ENCODE results near the gene SNAI1.

Gene SNAI1

DNA sequence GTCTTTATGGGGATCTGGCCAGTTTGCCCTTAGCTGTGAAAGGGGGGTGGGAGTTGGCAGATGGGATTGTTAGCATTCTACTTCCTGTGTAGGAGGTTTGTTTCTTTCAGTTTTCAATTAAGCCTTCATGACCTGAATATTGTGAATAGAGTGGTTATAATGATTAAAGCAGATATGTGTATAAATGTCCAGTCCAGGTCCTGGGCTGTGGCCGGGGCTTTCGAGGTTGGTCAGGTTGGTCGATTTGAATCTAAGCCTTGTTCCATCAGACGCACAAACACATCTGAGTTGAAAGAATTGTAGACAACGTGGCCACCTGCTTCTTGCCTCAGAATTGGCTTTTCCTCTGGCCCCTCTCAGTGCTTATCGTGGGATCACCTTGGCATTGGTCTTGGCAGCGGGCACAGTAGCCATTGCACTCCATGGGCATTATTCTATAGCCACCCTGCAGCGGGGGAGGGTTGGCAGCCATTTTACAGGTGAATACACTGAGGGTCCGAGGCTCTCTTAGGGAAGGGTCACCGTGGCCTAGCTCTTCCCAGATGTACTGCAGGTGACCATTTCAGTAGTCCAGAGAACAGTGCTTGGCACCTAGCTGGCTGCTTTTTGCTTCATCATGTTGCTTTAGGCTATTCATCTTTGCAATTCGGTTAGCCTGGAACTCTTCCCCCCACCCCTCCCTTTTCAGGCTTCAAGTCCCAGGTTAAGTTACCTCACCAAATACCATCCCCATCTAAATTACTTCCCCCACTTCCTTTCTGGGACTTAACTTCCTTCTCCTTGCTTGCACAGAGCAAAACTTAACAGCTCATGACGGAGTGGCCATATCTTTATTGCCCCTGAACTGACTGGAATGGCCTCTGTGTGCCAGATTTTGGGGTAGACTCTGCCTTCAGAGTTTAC, 45.5 kb upstream of the SNAI1 start:
- peak overlapping the region; percentile 96 for H3K9ac ChIP-seq (ENCODE audit: low read depth, low read length)
- DNase-seq: peak; percentile 34
- peaks cover 42% of the 10 kb centered on the region for H4K20me1 ChIP-seq (ENCODE audit: insufficient read depth, low read length)
- H3K79me2 ChIP-seq (ENCODE audit: insufficient read depth, low read length): peaks cover 63% of the 10 kb centered on the region
- peak overlapping the region; percentile 92 for H3K4me2 ChIP-seq (ENCODE audit: insufficient read depth, low read length)
- TF ChIP-seq, protein P1, sequence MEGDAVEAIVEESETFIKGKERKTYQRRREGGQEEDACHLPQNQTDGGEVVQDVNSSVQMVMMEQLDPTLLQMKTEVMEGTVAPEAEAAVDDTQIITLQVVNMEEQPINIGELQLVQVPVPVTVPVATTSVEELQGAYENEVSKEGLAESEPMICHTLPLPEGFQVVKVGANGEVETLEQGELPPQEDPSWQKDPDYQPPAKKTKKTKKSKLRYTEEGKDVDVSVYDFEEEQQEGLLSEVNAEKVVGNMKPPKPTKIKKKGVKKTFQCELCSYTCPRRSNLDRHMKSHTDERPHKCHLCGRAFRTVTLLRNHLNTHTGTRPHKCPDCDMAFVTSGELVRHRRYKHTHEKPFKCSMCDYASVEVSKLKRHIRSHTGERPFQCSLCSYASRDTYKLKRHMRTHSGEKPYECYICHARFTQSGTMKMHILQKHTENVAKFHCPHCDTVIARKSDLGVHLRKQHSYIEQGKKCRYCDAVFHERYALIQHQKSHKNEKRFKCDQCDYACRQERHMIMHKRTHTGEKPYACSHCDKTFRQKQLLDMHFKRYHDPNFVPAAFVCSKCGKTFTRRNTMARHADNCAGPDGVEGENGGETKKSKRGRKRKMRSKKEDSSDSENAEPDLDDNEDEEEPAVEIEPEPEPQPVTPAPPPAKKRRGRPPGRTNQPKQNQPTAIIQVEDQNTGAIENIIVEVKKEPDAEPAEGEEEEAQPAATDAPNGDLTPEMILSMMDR (IDR thresholded peaks at IDR 0.05; ENCODE audit: borderline replicate concordance, extremely low read depth, low read length, poor library complexity, severe bottlenecking): no peak
- no peak for TF ChIP-seq EZH2 (IDR thresholded peaks at IDR 0.05; ENCODE audit: borderline replicate concordance, low read depth, low read length, severe bottlenecking)
- peak overlapping the region; percentile 86 to 96 for H3K4me3 ChIP-seq (ENCODE audit: low read depth in 1 of 2, low read length in 2 of 2)
- peaks cover 35% of the 10 kb centered on the region for H3K36me3 ChIP-seq (ENCODE audit: insufficient read depth, low read length)
- H2AFZ ChIP-seq (ENCODE audit: low read depth, low read length): peak overlapping the region; percentile 97
- H3K27ac ChIP-seq (ENCODE audit: low read length): peak overlapping the region; percentile 85
- peak; percentile 38; the same call in 2 of the 3 replicates for ATAC-seq (ENCODE audit: insufficient read depth, low read depth)
- peaks cover 35% of the 10 kb centered on the region for H3K4me1 ChIP-seq (ENCODE audit: insufficient read depth, low read length)
- no peaks in the 10 kb centered on the region for H3K27me3 ChIP-seq (ENCODE audit: insufficient read depth, low read length, poor library complexity)
- H3K9me3 ChIP-seq (ENCODE audit: insufficient read depth, low read length, severe bottlenecking): no peaks in the 10 kb centered on the region

DNA sequence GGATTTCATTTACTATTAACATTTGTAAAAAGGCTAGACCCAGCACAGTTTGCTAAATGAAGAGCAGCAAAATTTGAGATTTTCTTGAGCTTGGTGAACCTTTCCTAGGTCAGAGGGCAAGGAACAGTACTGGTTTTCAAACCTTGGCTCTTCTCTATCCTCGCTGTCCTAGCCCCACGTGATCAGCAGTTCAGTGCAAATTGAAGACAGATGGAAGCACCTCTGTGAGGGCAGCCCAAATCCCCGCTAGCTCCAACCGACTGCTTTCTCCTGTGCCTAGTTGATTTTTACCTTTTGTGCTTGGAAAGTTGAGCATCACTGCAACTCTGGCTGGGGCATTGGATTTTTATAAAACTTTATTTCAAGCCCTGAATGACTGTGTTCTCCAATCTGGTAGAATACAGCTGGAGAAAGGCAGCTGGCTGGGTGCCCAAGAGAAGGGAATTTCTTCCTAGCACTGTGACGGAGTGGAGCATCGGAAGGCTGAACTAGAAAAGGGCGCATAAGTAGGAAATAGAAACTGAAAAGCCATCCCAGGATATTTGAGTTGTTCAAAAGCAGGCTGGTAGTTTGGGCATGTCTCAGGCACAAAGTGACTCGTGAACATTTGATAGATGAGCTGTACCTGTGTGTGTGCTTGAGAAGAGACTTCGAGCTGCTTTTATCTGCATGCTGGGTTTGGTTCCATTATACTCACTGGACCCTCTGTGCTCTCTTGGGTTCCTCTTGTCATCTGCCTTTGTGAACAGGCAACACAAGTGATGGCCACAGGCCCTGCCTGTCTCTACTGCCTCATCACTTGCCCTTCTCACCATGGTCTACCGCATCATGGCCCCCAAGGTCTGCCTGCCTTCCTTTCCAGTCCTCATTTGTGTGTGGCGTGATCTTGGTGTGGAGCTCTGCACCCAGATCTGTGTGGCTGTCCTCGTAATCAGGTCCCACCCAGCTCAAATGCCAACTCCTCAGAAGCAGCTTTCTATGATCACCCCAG, 44.3 kb upstream of the SNAI1 start:
- Histone ChIP-seq H3K79me2 (ENCODE audit: insufficient read depth, low read length) (peaks cover 74% of the 10 kb centered on the region), H3K27ac (ENCODE audit: low read length) (peak overlapping the region; percentile 85), H3K27me3 (ENCODE audit: insufficient read depth, low read length, poor library complexity) (no peaks in the 10 kb centered on the region), H3K36me3 (ENCODE audit: insufficient read depth, low read length) (peaks cover 45% of the 10 kb centered on the region), H3K4me1 (ENCODE audit: insufficient read depth, low read length) (peaks cover 35% of the 10 kb centered on the region), H3K9me3 (ENCODE audit: insufficient read depth, low read length, severe bottlenecking) (no peaks in the 10 kb centered on the region), H2AFZ (ENCODE audit: low read depth, low read length) (no peak overlapping the region), H3K9ac (ENCODE audit: low read depth, low read length) (peak overlapping the region; percentile 96; the same call in 1 of the 2 replicates), H4K20me1 (ENCODE audit: insufficient read depth, low read length) (peaks cover 49% of the 10 kb centered on the region), H3K4me2 (ENCODE audit: insufficient read depth, low read length) (peak overlapping the region; percentile 92), H3K4me3 (ENCODE audit: low read depth in 1 of 2, low read length in 2 of 2) (peak overlapping the region in 1 of 2 experiments; percentile 86; a peak in 1 of 4 replicates)
- ATAC-seq (ENCODE audit: insufficient read depth, low read depth) (no peak), DNase-seq (no peak)
- TF ChIP-seq EZH2 (IDR thresholded peaks at IDR 0.05; ENCODE audit: borderline replicate concordance, low read depth, low read length, severe bottlenecking): no peak
- TF ChIP-seq, protein P1 (IDR thresholded peaks at IDR 0.05; ENCODE audit: borderline replicate concordance, extremely low read depth, low read length, poor library complexity, severe bottlenecking): no peak

DNA sequence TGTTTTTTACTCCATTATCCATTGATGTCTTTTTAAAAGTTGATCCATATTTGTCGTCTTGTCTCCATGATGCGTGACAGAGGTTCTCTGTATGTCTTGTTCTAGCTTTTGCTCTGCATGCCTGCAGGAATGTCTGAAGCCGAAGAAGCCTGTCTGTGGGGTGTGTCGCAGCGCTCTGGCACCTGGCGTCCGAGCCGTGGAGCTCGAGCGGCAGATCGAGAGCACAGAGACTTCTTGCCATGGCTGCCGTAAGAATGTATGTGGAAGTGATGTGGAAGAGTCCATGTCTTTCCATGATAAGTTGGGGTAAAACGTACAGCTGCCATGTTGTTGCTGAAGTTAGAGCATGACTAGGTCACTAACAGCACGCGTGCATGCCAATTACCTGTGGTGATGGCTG, 41.3 kb upstream of the SNAI1 start:
- Histone ChIP-seq H3K27ac (ENCODE audit: low read length) (no peak overlapping the region), H3K36me3 (ENCODE audit: insufficient read depth, low read length) (peaks cover 68% of the 10 kb centered on the region), H2AFZ (ENCODE audit: low read depth, low read length) (no peak overlapping the region), H3K4me2 (ENCODE audit: insufficient read depth, low read length) (no peak overlapping the region), H3K27me3 (ENCODE audit: insufficient read depth, low read length, poor library complexity) (no peaks in the 10 kb centered on the region), H4K20me1 (ENCODE audit: insufficient read depth, low read length) (peaks cover 63% of the 10 kb centered on the region), H3K9ac (ENCODE audit: low read depth, low read length) (no peak overlapping the region), H3K9me3 (ENCODE audit: insufficient read depth, low read length, severe bottlenecking) (no peaks in the 10 kb centered on the region), H3K79me2 (ENCODE audit: insufficient read depth, low read length) (peaks cover 89% of the 10 kb centered on the region), H3K4me3 (ENCODE audit: low read depth in 1 of 2, low read length in 2 of 2) (no peak overlapping the region), H3K4me1 (ENCODE audit: insufficient read depth, low read length) (peaks cover 26% of the 10 kb centered on the region)
- ATAC-seq (ENCODE audit: insufficient read depth, low read depth) (no peak), DNase-seq (no peak)
- no peak for TF ChIP-seq EZH2 (IDR thresholded peaks at IDR 0.05; ENCODE audit: borderline replicate concordance, low read depth, low read length, severe bottlenecking)
- TF ChIP-seq, protein P1 (IDR thresholded peaks at IDR 0.05; ENCODE audit: borderline replicate concordance, extremely low read depth, low read length, poor library complexity, severe bottlenecking): no peak

All from DND-41 (cell line).